K562 (cell line): Measurements from ENCODE around the gene ERGIC1. TPM values are rescaled to one million over a fixed set of nuclear protein-coding genes. Genes with fewer than 3 reads are reported as not detected.

Experiments used
- ATF3 ChIP-seq, 2 experiments: fragments of 450-650 bp in 1 of 2; sonication (generic) in 1 of 2; formaldehyde crosslinking in 1 of 2; IDR thresholded peaks in 1 of 2; conservative IDR thresholded peaks in 1 of 2; 2 replicates each; pipeline versions ENCODE4 v1.6.1 to v1.8.1; 2016 to 2023; ENCODE audit warnings: mild to moderate bottlenecking in 2 of 2, moderate library complexity in 2 of 2, inconsistent platforms in 1 of 2, missing genetic modification reagents in 1 of 2
- BCOR ChIP-seq: fragments of 450-650 bp; IDR thresholded peaks from 2 replicates; pipeline ENCODE4 v1.6.1; 2016
- CBFA2T2 ChIP-seq: fragments of 450-650 bp; conservative IDR thresholded peaks from 2 replicates; pipeline ENCODE4 v1.6.1; 2017; ENCODE audit warnings: mild to moderate bottlenecking
- CREB3L1 ChIP-seq: fragments of 450-650 bp; IDR thresholded peaks from 2 replicates; pipeline ENCODE4 v1.6.1; 2014; ENCODE audit warnings: low read depth, mild to moderate bottlenecking, moderate library complexity, borderline replicate concordance
- DEAF1 ChIP-seq: fragments of 450-650 bp; formaldehyde crosslinking; IDR thresholded peaks from 2 replicates; pipeline ENCODE4 v1.4.0; 2020; ENCODE audit warnings: mild to moderate bottlenecking, moderate library complexity
- DMBX1 ChIP-seq: fragments of 250-450 bp; sonication (Bioruptor Pico); IDR thresholded peaks from 2 replicates; pipeline ENCODE4 v1.8.0; 2022; ENCODE audit warnings: inconsistent platforms, mild to moderate bottlenecking, moderate library complexity, borderline replicate concordance
- EP400 ChIP-seq: fragments of 450-650 bp; IDR thresholded peaks from 2 replicates; pipeline ENCODE4 v1.6.1; 2017; ENCODE audit warnings: antibody characterized with exemption, mild to moderate bottlenecking, moderate library complexity
- GABPB2 ChIP-seq: fragments of 250-450 bp; sonication (Bioruptor Pico); conservative IDR thresholded peaks from 2 replicates; pipeline ENCODE4 v1.5.1; 2021; ENCODE audit warnings: mild to moderate bottlenecking
- MAX ChIP-seq: sonication (generic); formaldehyde crosslinking; IDR thresholded peaks from 2 replicates; pipeline ENCODE4 v1.9.0; 2022; ENCODE audit warnings: mild to moderate bottlenecking, missing genetic modification reagents
- POLR2AphosphoS5 ChIP-seq: IDR thresholded peaks from 2 replicates; pipeline ENCODE4 v1.6.1; 2011; ENCODE audit warnings: mild to moderate bottlenecking, low read depth, low read length, moderate library complexity; ENCODE audit not compliant: control insufficient read depth, insufficient read depth
- POLR2G ChIP-seq: fragments of 200-400 bp; formaldehyde crosslinking; IDR thresholded peaks from 2 replicates; pipeline ENCODE4 v1.6.1; 2017; ENCODE audit warnings: low read depth, mild to moderate bottlenecking, antibody characterized with exemption, low read length, moderate library complexity
- PURB ChIP-seq: sonication (generic); formaldehyde crosslinking; IDR thresholded peaks from 2 replicates; pipeline ENCODE4 v1.9.0; 2021; ENCODE audit warnings: low read depth, mild to moderate bottlenecking, missing genetic modification reagents
- RBM25 ChIP-seq: fragments of 200-400 bp; formaldehyde crosslinking; IDR thresholded peaks from 2 replicates; pipeline ENCODE4 v1.6.1; 2018; ENCODE audit warnings: low read length, low read depth, moderate library complexity; ENCODE audit not compliant: severe bottlenecking
- TBP ChIP-seq: optimal IDR thresholded peaks from 2 replicates; pipeline ENCODE3; 2011; ENCODE audit warnings: low read depth, low read length, improper control_type of control experiment
- USF1 ChIP-seq: sonication (generic); formaldehyde crosslinking; IDR thresholded peaks from 2 replicates; pipeline ENCODE4 v1.9.0; 2022; ENCODE audit warnings: mild to moderate bottlenecking, missing genetic modification reagents
- ZBTB2 ChIP-seq: fragments of 450-650 bp; IDR thresholded peaks from 2 replicates; pipeline ENCODE4 v1.6.1; 2016; ENCODE audit warnings: antibody characterized with exemption
- ZNF431 ChIP-seq: sonication (generic); formaldehyde crosslinking; IDR thresholded peaks from 2 replicates; pipeline ENCODE4 v1.8.0; 2022; ENCODE audit warnings: mild to moderate bottlenecking, missing genetic modification reagents
- ZNF740 ChIP-seq, 3 experiments: fragments of 200-800 bp in 1 of 3; sonication (Bioruptor generic) in 1 of 3; sonication (generic) in 1 of 3; formaldehyde crosslinking in 1 of 3; IDR thresholded peaks; 2 replicates each; pipeline versions ENCODE4 v1.6.1 to v1.8.0; 2016 to 2022; ENCODE audit warnings: mild to moderate bottlenecking in 2 of 3, missing compliant biosample characterization in 2 of 3, missing genetic modification characterization in 2 of 3, missing genetic modification reagents in 1 of 3
- polyA plus RNA-seq, 8 experiments: library from polyadenylated mRNA; depleted of rRNA in 4 of 8; stranded (reverse) in 5 of 8; unstranded in 3 of 8; fragments of >200 nt; fragmentation: Nextera tagmentation in 2 of 8; fragmentation: Illumina TruSeq in 1 of 8; extraction: Ambion mirVana in 2 of 8; extraction: Trizol in 1 of 8; gene quantifications; 2 replicates each; pipeline versions ENCODE4 v1.2.1 to v1.2.3, GENCODE V29; 2011 to 2014; ENCODE audit warnings: inconsistent platforms in 1 of 8, missing spikeins in 1 of 8
- total RNA-seq, 7 experiments: library from RNA; depleted of rRNA in 6 of 7; stranded (reverse); fragments of >200 nt in 6 of 7; fragmentation: Illumina TruSeq in 2 of 7; extraction: Trizol in 2 of 7; gene quantifications; 2 replicates each; pipeline versions ENCODE4 v1.2.1 to v1.2.3, GENCODE V29; 2011 to 2021; ENCODE audit warnings: low replicate concordance in 1 of 7

The ERGIC1 gene
- total and polyA plus RNA-seq, 9 of the 15 experiments (the other 6 are each of a cell fraction or from before 2014, with no cell fraction given): 5.5 to 68.4 (median 36.4) TPM

GRCh38 chr5:172881691-172882370 is 47.8 kb downstream of the ERGIC1 start (continued):
- TF ChIP-seq ATF3 (IDR thresholded peaks at IDR 0.05) (peak; percentile 79), ATF3 (CRISPR knock-in tag; conservative IDR thresholded peaks at IDR 0.05) (no peak), DEAF1 (no peak), GABPB2 (CRISPR knock-in tag) (no peak), BCOR (peak; percentile 96), CREB3L1 (0 out of 2 replicates have a peak, but pooled peaks have one; percentile 32), CBFA2T2 (0 out of 2 replicates have a peak, but pooled peaks have one; percentile 14), ZBTB2 (no peak), RBM25 (peak; percentile 81), USF1 (peak; percentile 82), EP400 (peak; percentile 62), PURB (CRISPR knock-in tag) (no peak), ZNF431 (CRISPR knock-in tag) (no peak), MAX (CRISPR knock-in tag) (peak; percentile 18; the same call in 1 of the 2 replicates), DMBX1 (CRISPR knock-in tag) (0 out of 2 replicates have a peak, but pooled peaks have one; percentile 55), ZNF740 (CRISPR knock-in tag; IDR thresholded peaks at IDR 0.05) (no peak), ZNF740 (tag; IDR thresholded peaks at IDR 0.05) (no peak), POLR2G (no peak), POLR2AphosphoS5 (0 out of 2 replicates have a peak, but pooled peaks have one; percentile 41), TBP (peak; percentile 55)
